Tibial nerve (tissue), 3 donors: ENCODE results near the gene C17orf78.

Experiments
- CTCF ChIP-seq, 5 experiments: fragments of 200-600 bp in 3 of 5; fragments of 450-650 bp in 2 of 5; sonication (generic) in 3 of 5; IDR thresholded peaks; one replicate each; pipeline ENCODE4 v1.5.1; 2016 to 2019; ENCODE audit warnings: antibody characterized with exemption in 5 of 5, mild to moderate bottlenecking in 3 of 5, moderate library complexity in 2 of 5
- POLR2A ChIP-seq, 2 donors: fragments of 450-650 bp; IDR thresholded peaks; one replicate each; pipeline ENCODE4 v1.6.1; 2017; ENCODE audit warnings: antibody characterized with exemption in 2 of 2, mild to moderate bottlenecking in 2 of 2, moderate library complexity in 2 of 2

GRCh38 chr17:37388266-37388665 lies 12.5 kb downstream of the C17orf78 start:
- TF ChIP-seq CTCF (IDR thresholded peaks at IDR 0.05) (no peak), POLR2A (IDR thresholded peaks at IDR 0.05) (no peak)
